GM19395 (cell line): ENCODE measurements around the gene HARS2.
"Not testable (repeated sequence)": the region's sequence is repeated elsewhere in the genome, so short reads cannot be mapped to it uniquely, and the experiment has no call there.

Experiments
- ATAC-seq: cut with Tn5 transposase; IDR thresholded peaks from one replicate; pipeline ENCODE4 v1.9.1; 2021; ENCODE audit warnings: mild to moderate bottlenecking, moderate library complexity; ENCODE audit not compliant: unreplicated experiment

HARS2 gene

GRCh38 chr5:140700177-140701144, 9.2 kb downstream of the HARS2 start, which contains the start of gene ZMAT2:
TSS of gene ZMAT2 (plus strand) at chr5:140700447. CDS start at chr5:140700461, 14 bp downstream.
- ATAC-seq, result peak; percentile 98

GRCh38 chr5:140707812-140708211, 16.6 kb downstream of the HARS2 start:
- ATAC-seq, result no peak

- not testable (repeated sequence) for ATAC-seq
These were observed 17.5 kb downstream of the HARS2 start for GRCh38 chr5:140708787-140709186.

- ATAC-seq, result peak; percentile 92
These were observed 19.8 kb downstream of the HARS2 start for GRCh38 chr5:140710899-140711552.

- ATAC-seq, result no peak
These were observed 20.5 kb downstream of the HARS2 start for GRCh38 chr5:140711794-140712193.

- no peak for ATAC-seq
These were observed 22.4 kb downstream of the HARS2 start for GRCh38 chr5:140713562-140714094.

GRCh38 chr5:140716238-140716637, 25.0 kb downstream of the HARS2 start:
- not testable (repeated sequence) for ATAC-seq

GRCh38 chr5:140718266-140718592, 27.0 kb downstream of the HARS2 start:
- no peak for ATAC-seq

GRCh38 chr5:140720738-140721137, 29.5 kb downstream of the HARS2 start:
- not testable (repeated sequence) for ATAC-seq

- not testable (repeated sequence) for ATAC-seq
These were observed 30.1 kb downstream of the HARS2 start for GRCh38 chr5:140721395-140721794.

GRCh38 chr5:140725799-140726471, 34.7 kb downstream of the HARS2 start:
- peak; percentile 97 for ATAC-seq

- no peak for ATAC-seq
These were observed 41.8 kb downstream of the HARS2 start for GRCh38 chr5:140733098-140733497.

GRCh38 chr5:140734354-140734753, 43.1 kb downstream of the HARS2 start:
- no peak for ATAC-seq

GRCh38 chr5:140737486-140737885, 46.2 kb downstream of the HARS2 start:
- no peak for ATAC-seq

- no peak for ATAC-seq
These were observed 50.7 kb downstream of the HARS2 start for GRCh38 chr5:140741967-140742366.
